ENCODE data around the gene CDC14B. TPM values are rescaled to one million over a fixed set of nuclear protein-coding genes. Genes with fewer than 3 reads are reported as not detected.

The CDC14B gene
- total RNA-seq, 1 donor from 2014 or later: 38.3 TPM

GRCh38 chr9:96459268-96460007, 160.2 kb downstream of the CDC14B start:
- FAIRE-seq: no peak
- no peak for DNase-seq (ENCODE audit: low spot score in 2 of 2)

DNA sequence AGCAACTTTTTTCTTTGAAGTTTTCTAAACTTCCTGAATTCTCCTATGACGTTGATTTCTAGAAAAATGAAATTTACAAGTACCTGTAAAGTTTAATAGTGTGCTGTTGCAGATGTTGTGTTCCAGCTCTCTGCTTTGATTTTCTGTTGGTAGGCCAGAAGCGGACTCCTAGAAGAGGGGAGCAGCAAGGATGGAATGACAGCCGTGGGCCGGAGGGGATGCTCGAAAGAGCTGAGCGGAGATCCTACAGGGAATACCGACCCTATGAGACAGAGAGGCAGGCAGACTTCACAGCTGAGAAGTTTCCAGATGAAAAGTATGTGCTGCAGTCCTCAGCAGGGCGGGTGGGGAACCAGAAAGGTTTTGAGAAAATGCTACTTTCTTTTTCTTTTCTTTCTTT, 161.4 kb downstream of the CDC14B start:
- no peak for FAIRE-seq
- no peak for DNase-seq (ENCODE audit: low spot score in 2 of 2)

DNA sequence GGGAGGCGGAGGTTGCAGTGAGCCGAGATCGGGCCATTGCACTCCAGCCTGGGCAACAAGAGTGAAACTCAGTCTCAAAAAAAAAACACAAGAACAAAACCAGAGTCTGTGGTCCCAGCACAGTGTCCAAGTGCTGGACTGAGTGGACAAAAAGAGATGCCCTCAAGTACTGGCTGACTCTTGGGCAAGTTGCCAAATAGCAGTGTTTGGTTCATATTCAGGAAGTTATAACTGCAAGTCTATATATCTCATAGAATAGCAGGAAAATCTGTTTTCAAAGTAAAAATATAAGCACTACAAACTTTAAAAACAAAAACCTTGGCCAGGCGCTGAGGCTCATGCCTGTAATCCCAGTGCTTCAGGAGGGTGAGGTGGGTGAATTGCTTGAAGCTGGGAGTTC, 162.4 kb downstream of the CDC14B start:
- FAIRE-seq: no peak
- DNase-seq (ENCODE audit: low spot score in 2 of 2): no peak

DNA sequence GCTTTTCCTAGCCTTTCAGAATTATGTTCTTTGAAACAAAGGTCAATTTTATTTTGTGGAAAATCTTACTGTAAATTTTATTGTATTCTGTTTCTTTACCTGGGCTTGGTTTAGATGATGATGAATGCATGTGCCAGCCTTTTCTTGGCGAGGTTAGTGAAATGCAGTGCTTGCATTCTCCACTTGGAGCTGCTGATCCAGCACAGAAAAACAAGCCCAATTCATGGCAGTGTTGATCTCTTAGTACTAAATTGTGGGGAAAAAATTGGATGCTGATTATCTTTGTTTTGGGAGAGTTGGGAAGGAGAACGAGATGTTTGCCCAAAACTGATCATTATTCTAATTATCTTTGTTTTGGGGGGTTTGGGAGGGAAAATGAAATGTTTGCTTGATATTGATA, 166.0 kb downstream of the CDC14B start:
- DNase-seq (ENCODE audit: low spot score in 2 of 2): peak; percentile 50 to 55
- no peak for FAIRE-seq

DNA sequence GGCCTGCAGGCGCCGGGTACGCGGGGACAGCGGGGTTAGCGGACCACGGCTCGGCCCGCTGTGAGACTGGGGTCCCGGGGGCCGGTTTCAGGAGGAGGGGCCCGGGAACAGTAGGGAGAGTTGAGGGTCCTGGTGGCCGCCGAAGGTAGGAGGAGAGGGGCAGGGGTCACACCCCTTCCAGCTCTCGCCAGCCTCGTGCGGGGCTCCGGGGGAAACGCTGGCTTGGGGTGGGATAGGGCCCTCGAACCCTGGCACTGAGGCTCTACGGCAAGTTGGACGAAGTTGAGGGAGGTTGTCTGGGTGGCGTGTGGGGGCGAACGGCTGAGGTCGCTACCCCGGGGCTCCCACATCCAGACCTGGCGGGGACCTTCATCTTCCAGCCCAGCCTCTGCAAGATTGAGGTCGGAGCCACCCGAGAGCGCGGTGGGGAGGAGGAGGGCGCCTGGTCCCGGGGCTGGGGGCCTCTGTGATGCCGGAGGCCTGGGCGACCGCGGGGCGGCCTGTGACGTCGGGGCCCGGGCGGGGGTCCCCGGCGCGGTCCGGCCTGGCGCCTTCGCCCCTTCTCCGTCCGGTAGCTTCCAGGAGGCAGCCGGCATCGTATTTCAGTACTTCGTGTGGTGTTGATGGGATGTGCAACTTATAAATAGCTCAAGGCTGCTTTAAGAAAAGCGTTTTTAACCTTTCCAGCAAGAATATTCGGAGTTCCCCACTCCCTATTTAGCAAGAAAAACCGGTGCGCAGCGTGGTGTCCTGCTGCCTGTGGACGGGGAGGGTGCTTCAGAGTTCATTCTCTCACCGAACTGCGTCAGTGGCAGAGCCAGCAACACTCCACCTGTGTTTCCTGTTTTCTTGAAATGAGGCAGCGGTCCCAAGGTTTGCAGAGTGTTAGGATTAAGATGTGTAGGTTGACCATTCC, 168.8 kb downstream of the CDC14B start:
- no peak for FAIRE-seq

More for the DNA sequence above, 168.8 kb downstream of the CDC14B start:
- peak; percentile 30 to 33 for DNase-seq (ENCODE audit: low spot score in 2 of 2)

Other genes starting within 250 kb of the CDC14B start
- gene SLC35D2, start 236.1 kb downstream of the CDC14B start, total RNA-seq: 2.9 TPM
- 4.1 TPM for gene ZNF367, start 201.5 kb downstream of the CDC14B start, total RNA-seq
- 13.9 TPM for gene HABP4, start 169.7 kb downstream of the CDC14B start, total RNA-seq
- 6.9 TPM for gene PRXL2C, start 35.5 kb upstream of the CDC14B start, total RNA-seq
- gene ZNF510, start 158.2 kb upstream of the CDC14B start, total RNA-seq: 55.0 TPM
- gene ZNF782, start 234.7 kb upstream of the CDC14B start, total RNA-seq: 48.5 TPM

Data from frontal cortex (tissue), 4 donors.